K562 (cell line): Measurements from ENCODE around the gene LHPP. TPM values are rescaled to one million over a fixed set of nuclear protein-coding genes. Genes with fewer than 3 reads are reported as not detected.

Experiments used
- ATAC-seq: fragments of 200-7000 bp; cut with Tn5 transposase; 3 replicates; pipeline ENCODE4 v1.9.1; 2020; ENCODE audit warnings: moderate library complexity
- BruUV-seq: library from RNA; stranded (reverse); fragments of 400-500 nt; replicated peaks from 2 replicates; lab custom pipeline; 2021; lab: Mats Ljungman, UMichigan
- CTCF ChIA-PET: fragments of 300-600 bp; formaldehyde crosslinking; extraction: SDS; loops from one replicate; lab custom pipeline; 2021; ENCODE audit warnings: low intra/inter-chr PET ratio; lab: Yijun Ruan, JAX
- POLR2A ChIA-PET: fragments of 300-600, 350-650 bp; sonication (Branson Sonifier 250); formaldehyde crosslinking; extraction: SDS; loops from one replicate; lab custom pipeline; 2021; ENCODE audit warnings: antibody characterized with exemption, inconsistent platforms; lab: Yijun Ruan, JAX
- DNase-seq, 4 experiments: peaks; one replicate each; pipeline versions ENCODE4 v3.0.0 to v3.0.0-alpha.2; 2011 to 2018; ENCODE audit warnings: low spot score in 3 of 4, mixed read lengths in 3 of 4; ENCODE audit errors: extremely low read depth in 1 of 4
- FAIRE-seq: peaks from 2 replicates; lab custom pipeline; 2011; peaks lifted over from hg19 to GRCh38; lab: Jason Lieb, UNC
- H2AFZ ChIP-seq: 2 replicates; pipeline ENCODE4 v1.6.0; 2011; ENCODE audit warnings: low read depth, low read length, control low read depth, inconsistent platforms
- H3K27ac ChIP-seq: fragments of 200-600 bp; 3 replicates; pipeline ENCODE4 v1.8.0; 2011; ENCODE audit warnings: low read depth, mild to moderate bottlenecking, control low read depth, inconsistent platforms, low read length, moderate library complexity, mixed read lengths; ENCODE audit errors: extremely low read depth
- H3K27me3 ChIP-seq, 2 experiments: fragments of 300-600 bp in 1 of 2; 2 replicates in 1 of 2; 3 replicates in 1 of 2; pipeline versions ENCODE4 v1.6.0 to v1.8.0; 2011; ENCODE audit warnings: inconsistent platforms in 2 of 2, low read length in 2 of 2, mild to moderate bottlenecking in 1 of 2, mixed read lengths in 1 of 2, moderate library complexity in 1 of 2; ENCODE audit not compliant: control insufficient read depth in 2 of 2, insufficient read depth in 2 of 2
- H3K36me3 ChIP-seq: fragments of 300-600 bp; 3 replicates; pipeline ENCODE4 v1.8.0; 2011; ENCODE audit warnings: mild to moderate bottlenecking, low read length, inconsistent platforms; ENCODE audit not compliant: control insufficient read depth, insufficient read depth
- H3K4me1 ChIP-seq, 2 experiments: fragments of 200-600 bp in 1 of 2; replicated peaks in 1 of 2; 2 replicates in 1 of 2; 3 replicates in 1 of 2; pipeline versions ENCODE4 v1.5.1 to v1.8.0; 2011; ENCODE audit warnings: inconsistent platforms in 2 of 2, low read length in 2 of 2, mild to moderate bottlenecking in 1 of 2, mixed read lengths in 1 of 2, moderate library complexity in 1 of 2; ENCODE audit not compliant: control insufficient read depth in 2 of 2, insufficient read depth in 2 of 2
- H3K4me2 ChIP-seq: 2 replicates; pipeline ENCODE4 v1.6.1; 2011; ENCODE audit warnings: low read length, control low read depth, inconsistent platforms, mixed read lengths; ENCODE audit not compliant: insufficient read depth
- H3K4me3 ChIP-seq: fragments of 200-600 bp; sonication (generic), shearing (Covaris generic); 2 replicates; pipeline ENCODE4 v1.5.1; 2016; ENCODE audit warnings: control low read depth, inconsistent platforms
- H3K79me2 ChIP-seq: fragments of 200-600 bp; 3 replicates; pipeline ENCODE4 v1.8.0; 2011; ENCODE audit warnings: low read length, inconsistent platforms; ENCODE audit not compliant: control insufficient read depth, insufficient read depth
- H3K9ac ChIP-seq, 2 experiments: 2 replicates each; pipeline versions ENCODE4 v1.6.0 to v1.6.1; 2011; ENCODE audit warnings: low read depth in 2 of 2, low read length in 2 of 2, control low read depth in 1 of 2, inconsistent platforms in 1 of 2, mild to moderate bottlenecking in 1 of 2, mixed read lengths in 1 of 2; ENCODE audit not compliant: insufficient read depth in 1 of 2
- H3K9me1 ChIP-seq: one replicate; pipeline ENCODE4 v1.6.0; 2011; ENCODE audit warnings: inconsistent platforms, mild to moderate bottlenecking, low read length, moderate library complexity; ENCODE audit not compliant: control insufficient read depth, insufficient read depth
- H3K9me3 ChIP-seq: replicated peaks from 2 replicates; pipeline ENCODE4 v1.5.1; 2011; ENCODE audit warnings: low read depth, low read length, inconsistent platforms; ENCODE audit not compliant: control insufficient read depth, insufficient read depth
- H4K20me1 ChIP-seq: replicated peaks from 2 replicates; pipeline ENCODE4 v1.6.1; 2011; ENCODE audit warnings: low read length, inconsistent platforms, mixed read lengths; ENCODE audit not compliant: control insufficient read depth, insufficient read depth
- RAD21 ChIP-seq, 2 experiments: fragments of 250-450 bp in 1 of 2; fragments of 450-650 bp in 1 of 2; sonication (Bioruptor Pico) in 1 of 2; formaldehyde crosslinking in 1 of 2; IDR thresholded peaks in 1 of 2; conservative IDR thresholded peaks in 1 of 2; 2 replicates each; pipeline versions ENCODE4 v1.4.0 to v1.8.0; 2020 to 2022; ENCODE audit warnings: mild to moderate bottlenecking in 2 of 2, moderate library complexity in 1 of 2
- WGBS: fragments of 100-300 bp; shearing (Covaris generic); methylation state at CpG from one replicate; pipeline ENCODE4 v1.1.6; 2016; ENCODE audit warnings: low coverage, mixed read lengths; ENCODE audit not compliant: insufficient coverage; ENCODE audit errors: missing lambda C conversion rate; 5-methylcytosine and 5-hydroxymethylcytosine counted together
- in situ Hi-C: fragments of 300-500 bp; cut with MboI; formaldehyde crosslinking; loops from 4 replicates; pipeline ENCODE4 v1.15.0; 2018; ENCODE audit warnings: inconsistent platforms, mixed read lengths
- intact Hi-C: fragments of 100-400 bp; cut with micrococcal nuclease; formaldehyde crosslinking; loops from 2 replicates; pipeline ENCODE4 v1.14.2; 2022
- polyA plus RNA-seq, 8 experiments: library from polyadenylated mRNA; depleted of rRNA in 4 of 8; stranded (reverse) in 5 of 8; unstranded in 3 of 8; fragments of >200 nt; fragmentation: Nextera tagmentation in 2 of 8; fragmentation: Illumina TruSeq in 1 of 8; extraction: Ambion mirVana in 2 of 8; extraction: Trizol in 1 of 8; gene quantifications; 2 replicates each; pipeline versions ENCODE4 v1.2.1 to v1.2.3, GENCODE V29; 2011 to 2014; ENCODE audit warnings: inconsistent platforms in 1 of 8, missing spikeins in 1 of 8
- total RNA-seq, 7 experiments: library from RNA; depleted of rRNA in 6 of 7; stranded (reverse); fragments of >200 nt in 6 of 7; fragmentation: Illumina TruSeq in 2 of 7; extraction: Trizol in 2 of 7; gene quantifications; 2 replicates each; pipeline versions ENCODE4 v1.2.1 to v1.2.3, GENCODE V29; 2011 to 2021; ENCODE audit warnings: low replicate concordance in 1 of 7
- TF ChIP-seq, protein P1 (sequence below), 3 experiments: IDR thresholded peaks in 2 of 3; conservative IDR thresholded peaks in 1 of 3; 2 replicates each; pipeline ENCODE4 v1.5.1; 2011 to 2012; ENCODE audit warnings: low read length in 3 of 3, mild to moderate bottlenecking in 3 of 3, control low read depth in 2 of 3, improper control_type of control experiment in 1 of 3, inconsistent platforms in 1 of 3, low read depth in 1 of 3, mixed read lengths in 1 of 3, moderate library complexity in 1 of 3; ENCODE audit not compliant: insufficient read depth in 2 of 3
- TF ChIP-seq, protein P2 (sequence below): fragments of 450-650 bp; formaldehyde crosslinking; IDR thresholded peaks from 2 replicates; pipeline ENCODE4 v1.4.0; 2020; ENCODE audit warnings: mild to moderate bottlenecking, mixed read lengths

LHPP gene
- total and polyA plus RNA-seq, 9 of the 15 experiments (the other 6 are each of a cell fraction or from before 2014, with no cell fraction given): 0.34 to 7.4 (median 3.0) TPM

DNA sequence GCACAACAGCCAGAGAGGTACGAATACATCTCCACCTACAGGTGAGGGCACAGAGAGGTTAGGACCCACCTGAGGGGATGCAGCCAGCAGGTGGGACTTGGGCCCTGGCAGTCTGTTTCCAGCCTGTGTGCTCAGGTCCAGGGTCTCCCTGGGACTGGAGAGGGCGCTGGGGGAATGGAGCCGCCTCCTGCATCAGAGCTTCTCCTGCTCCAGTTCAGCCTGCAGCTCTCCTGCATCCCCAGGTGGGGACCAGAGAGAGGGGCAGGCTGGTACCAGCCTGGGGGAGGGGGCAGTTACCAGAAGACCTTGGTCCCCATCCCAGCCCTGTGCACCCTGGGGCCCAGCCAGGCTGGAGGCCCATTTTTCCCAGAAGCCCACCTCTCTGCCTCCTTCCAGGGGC, 80.7 kb downstream of the LHPP start:
- no peak overlapping the region for H3K4me3 ChIP-seq
- in situ Hi-C loops: no loop called here
- FAIRE-seq (no peak), DNase-seq (no peak), ATAC-seq (no peak)
- H3K27ac ChIP-seq: no peak overlapping the region
- H3K9me1 ChIP-seq: no peaks in the 10 kb centered on the region
- no TSS peak for BruUV-seq
- POLR2A ChIA-PET: interaction anchor here (0.6 kb wide), 1 partner anchor 124 kb away, joined by 3 read pairs; no protein-coding TSS in a partner anchor
- no peaks in the 10 kb centered on the region for H3K79me2 ChIP-seq
- WGBS: 0% methylated on average over 1 of the region's 3 CpGs
- H3K9me3 ChIP-seq: no peaks in the 10 kb centered on the region
- H3K9ac ChIP-seq: no peak overlapping the region
- CTCF ChIA-PET: interaction anchor here (0.6 kb wide), 1 partner anchor 178 kb away, joined by 3 read pairs; no protein-coding TSS in a partner anchor
- no peaks in the 10 kb centered on the region; the same call in none of the 2 replicates for H4K20me1 ChIP-seq
- intact Hi-C loops: loop anchor here (10.0 kb wide), 1 partner anchor 132 kb away; no protein-coding TSS in a partner anchor
- peaks cover 0 to 17% of the 10 kb centered on the region in 2 experiments; a peak in 2 of 5 replicates for H3K27me3 ChIP-seq
- H3K36me3 ChIP-seq: no peaks in the 10 kb centered on the region
- TF ChIP-seq, protein P1, sequence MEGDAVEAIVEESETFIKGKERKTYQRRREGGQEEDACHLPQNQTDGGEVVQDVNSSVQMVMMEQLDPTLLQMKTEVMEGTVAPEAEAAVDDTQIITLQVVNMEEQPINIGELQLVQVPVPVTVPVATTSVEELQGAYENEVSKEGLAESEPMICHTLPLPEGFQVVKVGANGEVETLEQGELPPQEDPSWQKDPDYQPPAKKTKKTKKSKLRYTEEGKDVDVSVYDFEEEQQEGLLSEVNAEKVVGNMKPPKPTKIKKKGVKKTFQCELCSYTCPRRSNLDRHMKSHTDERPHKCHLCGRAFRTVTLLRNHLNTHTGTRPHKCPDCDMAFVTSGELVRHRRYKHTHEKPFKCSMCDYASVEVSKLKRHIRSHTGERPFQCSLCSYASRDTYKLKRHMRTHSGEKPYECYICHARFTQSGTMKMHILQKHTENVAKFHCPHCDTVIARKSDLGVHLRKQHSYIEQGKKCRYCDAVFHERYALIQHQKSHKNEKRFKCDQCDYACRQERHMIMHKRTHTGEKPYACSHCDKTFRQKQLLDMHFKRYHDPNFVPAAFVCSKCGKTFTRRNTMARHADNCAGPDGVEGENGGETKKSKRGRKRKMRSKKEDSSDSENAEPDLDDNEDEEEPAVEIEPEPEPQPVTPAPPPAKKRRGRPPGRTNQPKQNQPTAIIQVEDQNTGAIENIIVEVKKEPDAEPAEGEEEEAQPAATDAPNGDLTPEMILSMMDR (IDR thresholded peaks at IDR 0.05 in 2 of 3, conservative IDR thresholded peaks at IDR 0.05 in 1 of 3; ENCODE audit: insufficient read depth in 2 of 3, low read depth in 1 of 3, low read length in 3 of 3): peak in 1 of 3 experiments; percentile 40; a peak in 2 of 6 replicates
- peak in 1 of 2 experiments; percentile 19; a peak in 2 of 4 replicates for TF ChIP-seq RAD21 (CRISPR knock-in tag; conservative IDR thresholded peaks at IDR 0.05 in 1 of 2, IDR thresholded peaks at IDR 0.05 in 1 of 2)
- TF ChIP-seq, protein P2, sequence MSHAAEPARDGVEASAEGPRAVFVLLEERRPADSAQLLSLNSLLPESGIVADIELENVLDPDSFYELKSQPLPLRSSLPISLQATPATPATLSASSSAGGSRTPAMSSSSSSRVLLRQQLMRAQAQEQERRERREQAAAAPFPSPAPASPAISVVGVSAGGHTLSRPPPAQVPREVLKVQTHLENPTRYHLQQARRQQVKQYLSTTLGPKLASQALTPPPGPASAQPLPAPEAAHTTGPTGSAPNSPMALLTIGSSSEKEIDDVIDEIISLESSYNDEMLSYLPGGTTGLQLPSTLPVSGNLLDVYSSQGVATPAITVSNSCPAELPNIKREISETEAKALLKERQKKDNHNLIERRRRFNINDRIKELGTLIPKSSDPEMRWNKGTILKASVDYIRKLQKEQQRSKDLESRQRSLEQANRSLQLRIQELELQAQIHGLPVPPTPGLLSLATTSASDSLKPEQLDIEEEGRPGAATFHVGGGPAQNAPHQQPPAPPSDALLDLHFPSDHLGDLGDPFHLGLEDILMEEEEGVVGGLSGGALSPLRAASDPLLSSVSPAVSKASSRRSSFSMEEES (CRISPR knock-in tag): no peak
- H2AFZ ChIP-seq: no peak overlapping the region
- H3K4me2 ChIP-seq: no peak overlapping the region
- H3K4me1 ChIP-seq: peaks cover 0 to 54% of the 10 kb centered on the region in 2 experiments; a peak in 3 of 5 replicates
